GM12865 (cell line): ENCODE data around the gene SAXO1.
"Not testable (repeated sequence)": the region's sequence is repeated elsewhere in the genome, so short reads cannot be mapped to it uniquely, and the experiment has no call there.

Source experiments
- DNase-seq: peaks from one replicate; pipeline ENCODE4 v3.0.0; 2010; ENCODE audit warnings: low read depth
- H3K4me3 ChIP-seq: 2 replicates; pipeline ENCODE4 v1.5.1; 2011; ENCODE audit warnings: mild to moderate bottlenecking, low read depth, low read length, control low read depth
- TF ChIP-seq, protein P1 (sequence below): IDR thresholded peaks from 2 replicates; pipeline ENCODE4 v1.5.1; 2011; ENCODE audit warnings: low read length, control low read depth, low read depth, inconsistent platforms; ENCODE audit not compliant: insufficient read depth; ENCODE audit errors: missing control alignments

The SAXO1 gene

GRCh38 chr9:18999173-18999785 lies 33.7 kb downstream of the SAXO1 start:
- TF ChIP-seq, protein P1, sequence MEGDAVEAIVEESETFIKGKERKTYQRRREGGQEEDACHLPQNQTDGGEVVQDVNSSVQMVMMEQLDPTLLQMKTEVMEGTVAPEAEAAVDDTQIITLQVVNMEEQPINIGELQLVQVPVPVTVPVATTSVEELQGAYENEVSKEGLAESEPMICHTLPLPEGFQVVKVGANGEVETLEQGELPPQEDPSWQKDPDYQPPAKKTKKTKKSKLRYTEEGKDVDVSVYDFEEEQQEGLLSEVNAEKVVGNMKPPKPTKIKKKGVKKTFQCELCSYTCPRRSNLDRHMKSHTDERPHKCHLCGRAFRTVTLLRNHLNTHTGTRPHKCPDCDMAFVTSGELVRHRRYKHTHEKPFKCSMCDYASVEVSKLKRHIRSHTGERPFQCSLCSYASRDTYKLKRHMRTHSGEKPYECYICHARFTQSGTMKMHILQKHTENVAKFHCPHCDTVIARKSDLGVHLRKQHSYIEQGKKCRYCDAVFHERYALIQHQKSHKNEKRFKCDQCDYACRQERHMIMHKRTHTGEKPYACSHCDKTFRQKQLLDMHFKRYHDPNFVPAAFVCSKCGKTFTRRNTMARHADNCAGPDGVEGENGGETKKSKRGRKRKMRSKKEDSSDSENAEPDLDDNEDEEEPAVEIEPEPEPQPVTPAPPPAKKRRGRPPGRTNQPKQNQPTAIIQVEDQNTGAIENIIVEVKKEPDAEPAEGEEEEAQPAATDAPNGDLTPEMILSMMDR, result no peak
- no peak for DNase-seq
- no peak overlapping the region for H3K4me3 ChIP-seq

GRCh38 chr9:18997151-18997550 lies 35.9 kb downstream of the SAXO1 start:
- DNase-seq, result no peak
- TF ChIP-seq, protein P1, result no peak
- no peak overlapping the region for H3K4me3 ChIP-seq

- H3K4me3 ChIP-seq, result no peak overlapping the region
- TF ChIP-seq, protein P1, result no peak
- no peak for DNase-seq
Measured at GRCh38 chr9:18996211-18996610, 36.8 kb downstream of the SAXO1 start.

- H3K4me3 ChIP-seq, result no peak overlapping the region
- no peak for DNase-seq
- TF ChIP-seq, protein P1, result no peak
Measured at GRCh38 chr9:18994263-18994916, 38.6 kb downstream of the SAXO1 start.

- DNase-seq, H3K4me3 ChIP-seq: not testable (repeated sequence)
Measured at GRCh38 chr9:18991197-18991596, 41.8 kb downstream of the SAXO1 start.

DNA sequence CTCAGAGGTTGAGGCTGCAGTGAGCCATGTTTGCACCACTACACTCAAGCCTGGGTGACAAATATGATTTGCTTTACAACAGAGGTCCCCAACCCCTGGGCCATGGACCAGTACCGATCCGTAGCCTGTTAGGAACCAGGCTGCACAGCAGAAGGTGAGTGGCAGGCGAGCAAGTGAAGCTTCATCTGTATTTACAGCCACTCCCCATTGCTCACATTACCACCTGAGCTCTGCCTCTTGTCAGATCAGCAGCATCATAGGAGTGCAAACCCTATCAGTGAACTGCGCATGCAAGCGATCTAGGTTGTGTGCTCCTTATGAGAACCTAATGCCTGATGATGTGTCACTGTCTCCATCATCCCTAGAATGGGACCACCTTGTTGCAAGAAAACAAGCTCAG lies 42.5 kb downstream of the SAXO1 start:
- TF ChIP-seq, protein P1, result no peak
- no peak for DNase-seq
- no peak overlapping the region for H3K4me3 ChIP-seq

DNA sequence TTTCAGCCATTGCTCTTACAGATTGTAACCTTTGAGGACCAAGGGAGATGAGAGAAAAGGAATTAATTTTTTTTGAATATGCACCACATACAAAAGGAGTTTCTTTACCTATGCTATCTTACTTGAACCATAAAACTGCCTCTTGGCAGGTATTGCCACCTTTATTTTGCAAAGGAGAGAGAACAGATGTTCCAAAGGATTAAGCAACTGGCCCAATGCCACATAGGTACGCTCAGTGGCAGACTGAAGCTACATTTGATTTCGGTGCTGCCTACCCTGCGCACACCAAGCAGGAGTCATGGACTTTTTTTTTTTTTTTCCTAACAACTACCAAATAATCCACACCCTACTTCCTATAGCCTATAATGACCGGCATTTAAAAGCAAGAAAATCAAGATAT lies 43.1 kb downstream of the SAXO1 start:
- no peak overlapping the region for H3K4me3 ChIP-seq
- TF ChIP-seq, protein P1, result no peak
- no peak for DNase-seq
